Stomach (tissue), 9 donors: ENCODE data around the gene P2RX7. TPM values are rescaled to one million over a fixed set of nuclear protein-coding genes. Genes with fewer than 3 reads are reported as not detected.

Source experiments
- DNase-seq, 2 donors: peaks; one replicate each; pipeline versions ENCODE4 v3.0.0 to v3.0.0-alpha.2; 2013 to 2019
- H3K27ac ChIP-seq, 5 donors: fragments of 200-600 bp in 4 of 5; sonication (generic) in 4 of 5; one replicate each; pipeline ENCODE4 v1.5.1; 2013 to 2019; ENCODE audit warnings: mild to moderate bottlenecking in 1 of 5, moderate library complexity in 1 of 5
- H3K27me3 ChIP-seq, 3 donors: fragments of 200-600 bp; sonication (generic); one replicate each; pipeline ENCODE4 v1.5.1; 2017 to 2019; ENCODE audit warnings: mixed run types in 1 of 3
- H3K36me3 ChIP-seq, 4 donors: fragments of 200-600 bp; sonication (generic); 1 replicate in 3 of 4; 2 replicates in 1 of 4; pipeline ENCODE4 v1.5.1; 2016 to 2019
- H3K4me1 ChIP-seq, 4 donors: fragments of 200-600 bp; sonication (generic); one replicate each; pipeline ENCODE4 v1.5.1; 2016 to 2019
- H3K4me3 ChIP-seq, 4 donors: fragments of 200-600 bp; sonication (generic) in 3 of 4; one replicate each; pipeline ENCODE4 v1.5.1; 2016 to 2019; ENCODE audit warnings: mild to moderate bottlenecking in 1 of 4
- H3K9me3 ChIP-seq, 4 donors: fragments of 200-600 bp; sonication (generic); one replicate each; pipeline ENCODE4 v1.5.1; 2016 to 2019
- CTCF ChIP-seq, 7 experiments: fragments of 450-650 bp in 4 of 7; fragments of 200-600 bp in 3 of 7; sonication (generic) in 3 of 7; IDR thresholded peaks; one replicate each; pipeline ENCODE4 v1.5.1; 2016 to 2019; ENCODE audit warnings: antibody characterized with exemption in 7 of 7, control low read depth in 2 of 7, mild to moderate bottlenecking in 1 of 7
- EP300 ChIP-seq: sonication (generic); formaldehyde crosslinking; IDR thresholded peaks from one replicate; pipeline ENCODE4 v1.6.1; 2017; ENCODE audit warnings: antibody characterized with exemption
- POLR2A ChIP-seq, 4 donors: fragments of 450-650 bp; IDR thresholded peaks; one replicate each; pipeline ENCODE4 v1.6.1; 2016; ENCODE audit warnings: antibody characterized with exemption in 4 of 4, control low read depth in 2 of 4, mild to moderate bottlenecking in 1 of 4, moderate library complexity in 1 of 4
- POLR2AphosphoS5 ChIP-seq, 3 donors: sonication (generic); formaldehyde crosslinking; IDR thresholded peaks; one replicate each; pipeline ENCODE4 v1.6.1; 2016; ENCODE audit warnings: antibody characterized with exemption in 3 of 3
- WGBS, 5 donors: extraction: QIAGEN DNeasy Blood & Tissue Kit in 3 of 5; methylation state at CpG; one replicate each; pipeline versions ENCODE4 v1.1.5 to v1.1.7; 2013 to 2018; 5-methylcytosine and 5-hydroxymethylcytosine counted together
- intact Hi-C: fragments of 100-400 bp; cut with DNase I; formaldehyde crosslinking; loops from one replicate; pipeline ENCODE4 v1.15.1; 2023; ENCODE audit warnings: low total_unique reads
- polyA plus RNA-seq, 3 donors: library from polyadenylated mRNA; stranded (reverse); fragments of 200-250 nt; gene quantifications; one replicate each; pipeline ENCODE4 v1.2.3, GENCODE V29; 2013
- total RNA-seq, 5 donors: library from RNA; depleted of rRNA; stranded (reverse); fragments of >200 nt; gene quantifications; one replicate each; pipeline versions ENCODE4 v1.1.0 to v1.2.3, GENCODE V29; 2014 to 2016
- donor health status: healthy with polysubstance abuse.
- donor health status: Bipolar disorder and iron deficiency.
- donor health status: healthy.

P2RX7 gene
- total and polyA plus RNA-seq, 8 donors, result 0.31 to 2.2 (median 0.95) TPM; not detected in 2

GRCh38 chr12:121127501-121127900 lies 5.2 kb upstream of the P2RX7 start:
- intact Hi-C loops, result no loop called here
- Histone ChIP-seq H3K27ac (no peak overlapping the region), H3K27me3 (no peaks in the 10 kb centered on the region), H3K9me3 (no peaks in the 10 kb centered on the region), H3K4me1 (peaks cover 0 to 36% (median 17%) of the 10 kb centered on the region in 4 donors), H3K4me3 (no peak overlapping the region), H3K36me3 (no peaks in the 10 kb centered on the region)
- no peak for DNase-seq
- TF ChIP-seq EP300 (no peak), POLR2A (IDR thresholded peaks at IDR 0.05) (no peak), CTCF (IDR thresholded peaks at IDR 0.05) (no peak), POLR2AphosphoS5 (IDR thresholded peaks at IDR 0.05) (no peak)
- WGBS, 5 donors, result 52 to 64% (median 54%) methylated on average over 3 of the region's 3 CpGs

GRCh38 chr12:121128908-121129810 lies 3.5 kb upstream of the P2RX7 start:
- WGBS, 5 donors, result 15 to 31% (median 21%) methylated on average over 11 of the region's 11 CpGs
- H3K27ac ChIP-seq, result peak overlapping the region; percentile 34 to 85 (median 64)

GRCh38 chr12:121129811-121130147 lies 2.9 kb upstream of the P2RX7 start:
- Histone ChIP-seq H3K27ac (peak overlapping the region in 4 of 5 donors; percentile 24 to 85 (median 68)), H3K27me3 (no peaks in the 10 kb centered on the region), H3K4me1 (peaks cover 6 to 50% (median 28%) of the 10 kb centered on the region in 4 donors), H3K36me3 (no peaks in the 10 kb centered on the region), H3K9me3 (no peaks in the 10 kb centered on the region), H3K4me3 (no peak overlapping the region)
- 87 to 93% (median 91%) methylated on average over 4 of the region's 4 CpGs for WGBS, 5 donors
- no peak for DNase-seq
- TF ChIP-seq POLR2AphosphoS5 (IDR thresholded peaks at IDR 0.05) (no peak), POLR2A (IDR thresholded peaks at IDR 0.05) (no peak), EP300 (no peak), CTCF (IDR thresholded peaks at IDR 0.05) (no peak)
- intact Hi-C loops, result no loop called here

More at GRCh38 chr12:121128908-121129810, 3.5 kb upstream of the P2RX7 start:
- Histone ChIP-seq H3K27me3 (no peaks in the 10 kb centered on the region), H3K9me3 (no peaks in the 10 kb centered on the region), H3K36me3 (no peaks in the 10 kb centered on the region), H3K4me3 (peak overlapping the region in 2 of 4 donors; percentile 6 to 15), H3K4me1 (peaks cover 6 to 50% (median 26%) of the 10 kb centered on the region in 4 donors)
- DNase-seq, result peak; percentile 81 to 84
- no peak for TF ChIP-seq EP300
- peak in 1 of 3 donors; percentile 16 for TF ChIP-seq POLR2AphosphoS5 (IDR thresholded peaks at IDR 0.05)
- intact Hi-C loops, result no loop called here

- Histone ChIP-seq H3K27me3 (no peaks in the 10 kb centered on the region), H3K4me1 (peaks cover 6 to 50% (median 28%) of the 10 kb centered on the region in 4 donors), H3K4me3 (no peak overlapping the region), H3K36me3 (no peaks in the 10 kb centered on the region), H3K9me3 (no peaks in the 10 kb centered on the region), H3K27ac (no peak overlapping the region)
- 77 to 94% (median 86%) methylated on average over 6 of the region's 6 CpGs for WGBS, 5 donors
- intact Hi-C loops, result no loop called here
- no peak for TF ChIP-seq POLR2AphosphoS5 (IDR thresholded peaks at IDR 0.05)
- no peak for TF ChIP-seq POLR2A (IDR thresholded peaks at IDR 0.05)
- TF ChIP-seq CTCF (IDR thresholded peaks at IDR 0.05), result no peak
- no peak for TF ChIP-seq EP300
- no peak for DNase-seq
Observed at GRCh38 chr12:121130866-121131373, 1.8 kb upstream of the P2RX7 start.
